ENCODE results near the gene ADGRG3.

GRCh38 chr16:57661510-57661909 lies 6.6 kb upstream of the ADGRG3 start:
- TF ChIP-seq, protein P1, sequence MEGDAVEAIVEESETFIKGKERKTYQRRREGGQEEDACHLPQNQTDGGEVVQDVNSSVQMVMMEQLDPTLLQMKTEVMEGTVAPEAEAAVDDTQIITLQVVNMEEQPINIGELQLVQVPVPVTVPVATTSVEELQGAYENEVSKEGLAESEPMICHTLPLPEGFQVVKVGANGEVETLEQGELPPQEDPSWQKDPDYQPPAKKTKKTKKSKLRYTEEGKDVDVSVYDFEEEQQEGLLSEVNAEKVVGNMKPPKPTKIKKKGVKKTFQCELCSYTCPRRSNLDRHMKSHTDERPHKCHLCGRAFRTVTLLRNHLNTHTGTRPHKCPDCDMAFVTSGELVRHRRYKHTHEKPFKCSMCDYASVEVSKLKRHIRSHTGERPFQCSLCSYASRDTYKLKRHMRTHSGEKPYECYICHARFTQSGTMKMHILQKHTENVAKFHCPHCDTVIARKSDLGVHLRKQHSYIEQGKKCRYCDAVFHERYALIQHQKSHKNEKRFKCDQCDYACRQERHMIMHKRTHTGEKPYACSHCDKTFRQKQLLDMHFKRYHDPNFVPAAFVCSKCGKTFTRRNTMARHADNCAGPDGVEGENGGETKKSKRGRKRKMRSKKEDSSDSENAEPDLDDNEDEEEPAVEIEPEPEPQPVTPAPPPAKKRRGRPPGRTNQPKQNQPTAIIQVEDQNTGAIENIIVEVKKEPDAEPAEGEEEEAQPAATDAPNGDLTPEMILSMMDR (IDR thresholded peaks at IDR 0.05; ENCODE audit: low read depth, low read length): no peak
- no peak for TF ChIP-seq EZH2phosphoT487 (IDR thresholded peaks at IDR 0.05; ENCODE audit: low read depth)
